ENCODE data around the gene NUP93. TPM values are rescaled to one million over a fixed set of nuclear protein-coding genes. Genes with fewer than 3 reads are reported as not detected.

The NUP93 gene
- total RNA-seq, 4 donors from 2014 or later, result 27.3 to 195 (median 31.4) TPM

DNA sequence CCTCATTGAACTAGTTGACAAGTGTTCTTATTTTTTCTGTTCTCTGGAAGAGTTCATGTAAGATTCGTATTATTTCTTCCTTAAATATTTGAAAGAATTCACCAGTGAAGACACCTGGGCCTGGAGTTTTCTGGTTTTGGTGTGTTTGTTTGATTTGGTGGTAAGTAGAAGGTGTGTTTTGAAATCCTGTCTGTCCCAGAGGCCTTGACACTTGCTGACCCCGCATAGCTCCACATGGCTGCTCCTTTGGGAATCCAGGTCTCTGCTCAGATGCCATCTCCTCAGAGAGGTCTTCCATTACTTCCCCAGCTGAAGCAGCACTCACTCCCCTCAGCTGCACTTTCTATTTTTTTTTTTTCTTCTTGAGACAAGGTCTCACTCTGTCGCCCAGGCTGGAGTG is 5.7 kb upstream of the NUP93 start:
- TF ChIP-seq POLR2A (IDR thresholded peaks at IDR 0.05), result no peak
- TF ChIP-seq, protein P1, sequence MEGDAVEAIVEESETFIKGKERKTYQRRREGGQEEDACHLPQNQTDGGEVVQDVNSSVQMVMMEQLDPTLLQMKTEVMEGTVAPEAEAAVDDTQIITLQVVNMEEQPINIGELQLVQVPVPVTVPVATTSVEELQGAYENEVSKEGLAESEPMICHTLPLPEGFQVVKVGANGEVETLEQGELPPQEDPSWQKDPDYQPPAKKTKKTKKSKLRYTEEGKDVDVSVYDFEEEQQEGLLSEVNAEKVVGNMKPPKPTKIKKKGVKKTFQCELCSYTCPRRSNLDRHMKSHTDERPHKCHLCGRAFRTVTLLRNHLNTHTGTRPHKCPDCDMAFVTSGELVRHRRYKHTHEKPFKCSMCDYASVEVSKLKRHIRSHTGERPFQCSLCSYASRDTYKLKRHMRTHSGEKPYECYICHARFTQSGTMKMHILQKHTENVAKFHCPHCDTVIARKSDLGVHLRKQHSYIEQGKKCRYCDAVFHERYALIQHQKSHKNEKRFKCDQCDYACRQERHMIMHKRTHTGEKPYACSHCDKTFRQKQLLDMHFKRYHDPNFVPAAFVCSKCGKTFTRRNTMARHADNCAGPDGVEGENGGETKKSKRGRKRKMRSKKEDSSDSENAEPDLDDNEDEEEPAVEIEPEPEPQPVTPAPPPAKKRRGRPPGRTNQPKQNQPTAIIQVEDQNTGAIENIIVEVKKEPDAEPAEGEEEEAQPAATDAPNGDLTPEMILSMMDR (IDR thresholded peaks at IDR 0.05), result no peak
- no peak overlapping the region for H3K4me3 ChIP-seq
- no peaks in the 10 kb centered on the region for H3K36me3 ChIP-seq
- no peaks in the 10 kb centered on the region for H3K27me3 ChIP-seq
- no peaks in the 10 kb centered on the region for H3K9me3 ChIP-seq
- no peak overlapping the region for H3K27ac ChIP-seq
- no peak for DNase-seq
- H3K4me1 ChIP-seq, result peaks cover 0 to 8% (median 0%) of the 10 kb centered on the region in 4 donors

DNA sequence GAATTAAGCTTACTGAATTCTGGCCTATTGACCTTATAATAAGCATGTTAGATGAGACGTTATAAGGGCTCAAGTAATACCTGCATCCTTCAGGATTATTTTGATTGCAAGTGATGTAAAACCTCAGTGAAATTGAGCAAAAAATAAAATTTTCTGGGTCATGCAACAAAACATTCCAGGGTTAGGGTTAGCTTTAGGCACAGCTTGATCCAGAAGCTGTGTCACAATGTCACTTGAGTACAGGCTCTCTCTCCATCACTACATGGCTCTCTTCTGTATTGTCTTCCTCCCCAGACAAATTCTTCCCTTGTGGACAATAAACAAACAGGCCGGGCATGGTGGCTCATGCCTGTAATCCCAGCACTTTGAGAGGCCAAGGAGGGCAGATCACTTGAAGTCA is 3.6 kb upstream of the NUP93 start:
- no peaks in the 10 kb centered on the region for H3K36me3 ChIP-seq
- no peak overlapping the region for H3K27ac ChIP-seq
- TF ChIP-seq, protein P1 (IDR thresholded peaks at IDR 0.05), result no peak
- no peak for TF ChIP-seq POLR2A (IDR thresholded peaks at IDR 0.05)
- no peaks in the 10 kb centered on the region for H3K27me3 ChIP-seq
- H3K4me1 ChIP-seq, result peaks cover 0 to 20% (median 0%) of the 10 kb centered on the region in 4 donors
- H3K9me3 ChIP-seq, result no peaks in the 10 kb centered on the region
- no peak for DNase-seq
- no peak overlapping the region for H3K4me3 ChIP-seq

DNA sequence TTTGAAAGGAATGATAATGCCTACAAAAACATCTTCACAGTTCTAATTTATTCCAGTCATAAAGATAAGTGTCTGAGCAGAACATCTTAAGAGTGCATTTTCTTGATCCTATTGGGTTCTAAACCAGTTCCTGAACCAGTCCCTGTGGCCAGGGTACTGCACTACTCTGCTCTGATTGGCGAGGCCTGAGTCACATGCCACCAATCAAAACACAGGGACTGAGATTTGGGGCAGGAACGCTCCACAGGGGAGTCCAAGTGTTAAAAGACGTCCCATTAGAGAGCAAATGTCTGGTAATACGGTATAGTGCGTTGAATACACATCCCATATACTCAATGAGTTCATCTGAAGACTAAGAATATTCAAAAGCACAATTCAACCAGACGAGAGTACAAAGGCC is 3.0 kb upstream of the NUP93 start:
- no peaks in the 10 kb centered on the region for H3K36me3 ChIP-seq
- no peak for DNase-seq
- TF ChIP-seq POLR2A (IDR thresholded peaks at IDR 0.05), result no peak
- TF ChIP-seq, protein P1 (IDR thresholded peaks at IDR 0.05), result no peak
- no peak overlapping the region for H3K4me3 ChIP-seq
- no peaks in the 10 kb centered on the region for H3K27me3 ChIP-seq
- H3K27ac ChIP-seq, result no peak overlapping the region
- no peaks in the 10 kb centered on the region for H3K9me3 ChIP-seq
- H3K4me1 ChIP-seq, result peaks cover 0 to 20% (median 0%) of the 10 kb centered on the region in 4 donors

DNA sequence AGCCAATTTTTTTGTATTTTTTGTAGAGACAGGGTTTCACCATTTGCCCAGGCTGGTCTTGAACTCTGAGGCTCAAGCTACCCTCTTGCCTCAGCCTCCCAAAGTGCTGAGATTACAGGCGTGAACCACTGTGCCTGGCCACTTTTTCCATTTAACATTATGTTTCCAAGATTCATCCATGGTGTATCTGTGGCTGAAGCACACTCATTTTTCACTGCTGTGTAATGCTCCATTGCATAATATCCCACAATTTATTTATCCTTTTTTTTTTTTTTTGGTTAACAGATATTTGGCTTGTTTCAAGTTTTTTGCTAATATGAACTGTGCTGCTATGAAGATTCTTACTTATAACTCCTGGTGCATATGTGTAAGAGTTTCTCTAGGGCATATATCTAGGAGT is 1.9 kb upstream of the NUP93 start:
- DNase-seq, result no peak
- H3K27me3 ChIP-seq, result no peaks in the 10 kb centered on the region
- peaks cover 0 to 20% (median 0%) of the 10 kb centered on the region in 4 donors for H3K4me1 ChIP-seq
- H3K27ac ChIP-seq, result no peak overlapping the region
- H3K4me3 ChIP-seq, result no peak overlapping the region
- H3K36me3 ChIP-seq, result no peaks in the 10 kb centered on the region
- no peaks in the 10 kb centered on the region for H3K9me3 ChIP-seq
- TF ChIP-seq, protein P1 (IDR thresholded peaks at IDR 0.05), result no peak
- no peak for TF ChIP-seq POLR2A (IDR thresholded peaks at IDR 0.05)

DNA sequence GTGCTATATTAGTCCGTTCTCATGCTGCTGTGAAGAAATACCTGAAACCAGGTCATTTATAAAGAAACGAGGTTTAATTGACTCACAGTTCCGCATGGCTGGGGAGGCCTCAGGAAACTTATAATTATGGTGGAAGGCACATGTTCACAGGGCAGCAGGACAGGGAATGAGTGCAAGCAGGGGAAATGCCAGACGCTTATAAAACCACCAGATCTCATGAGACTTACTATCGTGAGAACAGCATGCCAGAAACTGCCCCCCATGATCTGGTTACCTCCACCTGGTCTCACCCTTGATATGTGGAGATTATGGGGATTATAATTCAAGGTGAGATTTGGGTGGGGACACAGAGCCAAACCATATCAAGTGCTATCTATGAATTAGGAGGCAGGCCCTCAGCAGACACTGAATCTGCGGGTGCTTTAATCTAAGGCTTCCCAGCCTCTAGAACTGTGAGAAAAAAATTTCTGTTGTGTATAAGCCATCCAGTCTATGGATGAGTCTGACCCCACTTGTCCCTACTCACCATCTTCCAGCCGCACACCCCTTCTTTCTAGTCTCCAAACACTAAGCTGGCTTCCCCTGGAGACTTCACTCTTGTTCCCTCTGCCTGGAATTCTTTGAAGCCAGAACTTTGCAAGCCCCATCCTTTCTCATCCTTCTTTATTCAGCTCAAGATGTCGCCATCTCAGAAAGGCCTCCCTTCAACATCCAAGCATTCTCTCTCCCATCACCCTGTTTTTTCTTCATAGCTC is 772 bp upstream of the NUP93 start:
- Histone ChIP-seq H3K4me1 (peaks cover 0 to 20% (median 0%) of the 10 kb centered on the region in 4 donors), H3K4me3 (peak overlapping the region; percentile 68 to 91 (median 80)), H3K27me3 (no peaks in the 10 kb centered on the region), H3K27ac (peak overlapping the region; percentile 77 to 85 (median 82)), H3K36me3 (no peaks in the 10 kb centered on the region), H3K9me3 (no peaks in the 10 kb centered on the region)
- DNase-seq, result no peak
- TF ChIP-seq, protein P1 (IDR thresholded peaks at IDR 0.05), result no peak
- TF ChIP-seq POLR2A (IDR thresholded peaks at IDR 0.05), result no peak
